ENCODE data around the gene ZHX3. TPM values are rescaled to one million over a fixed set of nuclear protein-coding genes. Genes with fewer than 3 reads are reported as not detected.

The ZHX3 gene
- total and polyA plus RNA-seq, 7 donors: 3.6 to 69.0 (median 39.2) TPM

DNA sequence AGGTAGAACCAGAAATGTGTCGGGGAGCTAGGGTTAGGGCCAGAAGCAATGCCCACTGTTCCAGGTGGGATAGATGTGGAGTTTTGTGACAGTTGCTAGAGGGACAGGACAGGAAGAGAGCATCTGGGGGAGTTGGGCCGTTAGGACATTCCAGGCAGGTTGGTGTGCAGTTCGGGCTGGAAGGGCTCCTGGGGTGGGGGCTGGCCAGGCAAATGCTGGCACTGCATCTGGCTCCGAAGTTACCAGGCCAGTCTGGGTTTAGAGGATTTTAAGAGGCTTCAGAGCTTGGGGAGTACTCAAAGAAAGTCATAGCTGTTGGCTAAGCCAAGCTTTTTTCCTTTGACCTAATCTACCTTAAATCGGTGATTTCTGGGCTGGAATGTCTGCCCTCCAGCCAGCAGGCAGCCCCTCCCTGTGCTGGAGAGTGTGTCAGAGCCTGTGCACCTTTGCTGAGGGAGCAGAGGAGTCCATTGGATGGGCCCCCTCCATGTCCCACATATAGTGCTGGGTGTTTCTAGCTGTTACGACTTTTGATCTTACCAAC, 159.4 kb downstream of the ZHX3 start:
- Histone ChIP-seq H3K27me3 (no peaks in the 10 kb centered on the region), H3K4me1 (peaks cover 0 to 36% (median 10%) of the 10 kb centered on the region in 4 donors), H3K36me3 (peaks cover under 1 to 21% (median 15%) of the 10 kb centered on the region in 4 donors), H3K27ac (no peak overlapping the region), H3K9me3 (no peaks in the 10 kb centered on the region), H3K4me3 (no peak overlapping the region)
- no peak for TF ChIP-seq EP300 (IDR thresholded peaks at IDR 0.05)
- TF ChIP-seq POLR2AphosphoS5 (IDR thresholded peaks at IDR 0.05): no peak
- TF ChIP-seq, protein P1, sequence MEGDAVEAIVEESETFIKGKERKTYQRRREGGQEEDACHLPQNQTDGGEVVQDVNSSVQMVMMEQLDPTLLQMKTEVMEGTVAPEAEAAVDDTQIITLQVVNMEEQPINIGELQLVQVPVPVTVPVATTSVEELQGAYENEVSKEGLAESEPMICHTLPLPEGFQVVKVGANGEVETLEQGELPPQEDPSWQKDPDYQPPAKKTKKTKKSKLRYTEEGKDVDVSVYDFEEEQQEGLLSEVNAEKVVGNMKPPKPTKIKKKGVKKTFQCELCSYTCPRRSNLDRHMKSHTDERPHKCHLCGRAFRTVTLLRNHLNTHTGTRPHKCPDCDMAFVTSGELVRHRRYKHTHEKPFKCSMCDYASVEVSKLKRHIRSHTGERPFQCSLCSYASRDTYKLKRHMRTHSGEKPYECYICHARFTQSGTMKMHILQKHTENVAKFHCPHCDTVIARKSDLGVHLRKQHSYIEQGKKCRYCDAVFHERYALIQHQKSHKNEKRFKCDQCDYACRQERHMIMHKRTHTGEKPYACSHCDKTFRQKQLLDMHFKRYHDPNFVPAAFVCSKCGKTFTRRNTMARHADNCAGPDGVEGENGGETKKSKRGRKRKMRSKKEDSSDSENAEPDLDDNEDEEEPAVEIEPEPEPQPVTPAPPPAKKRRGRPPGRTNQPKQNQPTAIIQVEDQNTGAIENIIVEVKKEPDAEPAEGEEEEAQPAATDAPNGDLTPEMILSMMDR (IDR thresholded peaks at IDR 0.05): no peak
- no peak for TF ChIP-seq POLR2A (IDR thresholded peaks at IDR 0.05)
- no peak for DNase-seq
- 84 to 89% methylated on average over 6 of the region's 6 CpGs for WGBS, 2 donors
- intact Hi-C loops (cut with DNase I): no loop called here

DNA sequence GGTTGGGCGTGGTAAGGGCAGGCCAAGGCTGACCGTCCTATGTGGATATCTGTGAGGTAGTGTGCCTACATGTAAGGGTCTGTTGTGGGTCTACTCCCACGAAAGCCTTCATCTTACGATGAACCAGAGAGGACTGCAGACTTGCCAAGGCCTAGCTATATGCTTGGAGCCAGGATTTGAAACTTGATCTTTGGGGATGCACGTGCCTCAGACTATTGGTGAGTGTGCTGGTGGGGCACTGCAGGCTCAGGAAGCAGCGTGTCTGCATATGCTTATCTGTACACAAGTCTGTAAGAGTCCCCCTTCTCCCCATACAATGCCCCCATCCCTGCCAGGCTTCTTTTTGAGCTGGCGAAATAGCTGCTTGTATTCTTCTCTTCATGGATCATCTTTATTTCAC, 162.3 kb downstream of the ZHX3 start:
- H3K27me3 ChIP-seq: no peaks in the 10 kb centered on the region
- no peak for TF ChIP-seq EP300 (IDR thresholded peaks at IDR 0.05)
- TF ChIP-seq, protein P1 (IDR thresholded peaks at IDR 0.05): no peak
- TF ChIP-seq POLR2AphosphoS5 (IDR thresholded peaks at IDR 0.05): no peak
- TF ChIP-seq POLR2A (IDR thresholded peaks at IDR 0.05): no peak
- H3K4me1 ChIP-seq: peaks cover 0 to 49% (median 15%) of the 10 kb centered on the region in 4 donors
- 82 to 94% methylated on average over 7 of the region's 7 CpGs for WGBS, 2 donors
- intact Hi-C loops (cut with DNase I): no loop called here
- no peak for DNase-seq
- H3K9me3 ChIP-seq: no peaks in the 10 kb centered on the region
- no peak overlapping the region for H3K27ac ChIP-seq
- H3K4me3 ChIP-seq: no peak overlapping the region
- H3K36me3 ChIP-seq: peaks cover 0 to 9% (median 6%) of the 10 kb centered on the region in 4 donors

DNA sequence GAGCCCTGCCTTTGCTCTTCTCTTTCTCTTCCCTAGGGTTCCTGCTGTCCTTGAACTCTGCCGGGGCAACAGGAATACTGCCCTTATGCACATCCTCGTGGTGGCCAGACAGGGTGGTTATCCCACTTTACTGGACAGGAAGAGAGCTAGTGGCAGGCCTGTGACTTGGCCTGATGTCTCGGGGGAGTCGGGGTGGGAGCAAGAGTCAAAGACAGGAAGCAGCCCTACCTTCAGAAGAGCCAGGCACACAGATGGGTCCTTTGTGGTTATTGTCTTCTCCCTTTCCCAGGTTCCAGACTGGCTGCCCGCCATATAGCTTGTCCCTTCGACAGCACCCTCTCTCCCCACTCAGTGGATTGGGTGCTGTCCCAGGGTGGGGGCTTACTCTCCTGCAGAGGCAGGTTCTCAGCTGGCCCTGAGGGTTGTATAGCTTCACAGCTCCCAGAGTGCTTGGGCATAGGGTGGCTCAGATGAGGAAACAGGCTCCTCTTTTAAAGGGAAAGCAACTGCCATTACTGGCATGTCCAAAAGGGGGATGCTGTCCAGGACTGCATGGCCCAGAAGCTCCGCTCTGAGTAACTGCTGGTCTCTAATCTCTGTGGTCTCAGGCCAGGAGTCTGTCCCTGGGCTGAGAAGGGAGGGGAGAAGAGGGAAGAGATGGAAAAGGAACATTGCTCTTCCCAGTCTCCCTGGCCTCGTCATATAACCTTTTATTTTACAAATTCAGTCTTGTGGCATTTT, 162.9 kb downstream of the ZHX3 start:
- WGBS, 2 donors: 68 to 86% methylated on average over 8 of the region's 8 CpGs
- TF ChIP-seq POLR2A (IDR thresholded peaks at IDR 0.05): no peak
- TF ChIP-seq EP300 (IDR thresholded peaks at IDR 0.05): no peak
- TF ChIP-seq, protein P1 (IDR thresholded peaks at IDR 0.05): no peak
- no peak for TF ChIP-seq POLR2AphosphoS5 (IDR thresholded peaks at IDR 0.05)
- intact Hi-C loops (cut with DNase I): no loop called here
- Histone ChIP-seq H3K27me3 (no peaks in the 10 kb centered on the region), H3K9me3 (no peaks in the 10 kb centered on the region), H3K27ac (peak overlapping the region in 1 of 4 donors; percentile 10), H3K4me1 (peaks cover 0 to 54% (median 18%) of the 10 kb centered on the region in 4 donors), H3K36me3 (peaks cover 0 to 3% (median 1%) of the 10 kb centered on the region in 4 donors), H3K4me3 (no peak overlapping the region)
- no peak for DNase-seq

DNA sequence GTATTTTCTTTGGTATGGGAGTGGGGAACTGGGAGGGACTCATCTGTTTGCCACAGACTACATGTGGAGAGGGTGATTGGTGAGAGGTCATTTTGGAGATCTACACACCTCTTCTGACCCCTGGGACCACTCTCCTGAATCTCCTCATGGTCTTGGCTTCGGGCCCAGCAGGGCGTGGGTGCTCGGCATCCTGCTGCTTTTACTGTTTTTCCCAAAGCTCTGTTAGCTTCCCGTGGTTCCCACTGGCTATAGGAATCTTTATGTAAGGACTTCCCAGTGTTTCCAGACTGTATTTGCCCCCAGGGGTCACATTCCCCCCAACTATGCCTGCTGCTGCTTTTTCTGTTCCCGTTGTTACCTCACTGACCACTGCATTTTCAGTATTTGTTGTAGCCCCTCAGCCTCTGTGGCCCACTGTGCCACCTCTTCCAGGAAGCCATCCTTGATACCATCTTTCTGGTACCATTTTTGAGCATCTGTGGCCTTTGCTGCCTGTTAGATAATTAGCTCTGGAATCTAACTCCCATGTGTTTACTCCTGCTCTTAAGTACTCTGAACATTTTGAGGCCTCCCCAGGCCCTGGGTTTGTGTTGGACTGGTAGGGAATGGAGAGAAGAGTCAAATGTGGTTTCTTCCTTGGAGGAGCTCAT, 165.3 kb downstream of the ZHX3 start:
- H3K27ac ChIP-seq: peak overlapping the region in 1 of 4 donors; percentile 30
- no peaks in the 10 kb centered on the region for H3K36me3 ChIP-seq
- WGBS, 2 donors: 48 to 62% methylated on average over 5 of the region's 5 CpGs
- H3K27me3 ChIP-seq: no peaks in the 10 kb centered on the region
- intact Hi-C loops (cut with DNase I): no loop called here
- TF ChIP-seq EP300 (IDR thresholded peaks at IDR 0.05): no peak
- DNase-seq: no peak
- peaks cover 0 to 67% (median 27%) of the 10 kb centered on the region in 4 donors for H3K4me1 ChIP-seq
- H3K9me3 ChIP-seq: no peaks in the 10 kb centered on the region
- H3K4me3 ChIP-seq: no peak overlapping the region
